Sigmoid colon (tissue), 4 donors: ENCODE results near the gene LSM12.

Experiments used
- CTCF ChIP-seq, 4 experiments: fragments of 450-650 bp in 3 of 4; fragments of 200-600 bp in 1 of 4; IDR thresholded peaks; one replicate each; pipeline ENCODE4 v1.5.1; 2016 to 2019; ENCODE audit warnings: antibody characterized with exemption in 4 of 4, mild to moderate bottlenecking in 3 of 4, moderate library complexity in 2 of 4
- POLR2A ChIP-seq, 2 donors: fragments of 450-650 bp; IDR thresholded peaks; one replicate each; pipeline ENCODE4 v1.6.1; 2016; ENCODE audit warnings: antibody characterized with exemption in 2 of 2, mild to moderate bottlenecking in 2 of 2, moderate library complexity in 2 of 2
- POLR2AphosphoS5 ChIP-seq, 4 donors: sonication (generic); formaldehyde crosslinking; IDR thresholded peaks; one replicate each; pipeline ENCODE4 v1.6.1; 2017; ENCODE audit warnings: antibody characterized with exemption in 4 of 4

GRCh38 chr17:44076716-44077594 is 10.5 kb upstream of the LSM12 start:
- TF ChIP-seq CTCF (IDR thresholded peaks at IDR 0.05) (no peak), POLR2AphosphoS5 (IDR thresholded peaks at IDR 0.05) (no peak), POLR2A (IDR thresholded peaks at IDR 0.05) (no peak)
